ENCODE measurements around the gene COG5.

- TF ChIP-seq CTCF (IDR thresholded peaks at IDR 0.05): no peak
- TF ChIP-seq POLR2A (IDR thresholded peaks at IDR 0.05): no peak
Observed at GRCh38 chr7:107244613-107245012, 319.1 kb downstream of the COG5 start.
